Measurements from ENCODE around the gene MAP6D1. TPM values are rescaled to one million over a fixed set of nuclear protein-coding genes. Genes with fewer than 3 reads are reported as not detected.

MAP6D1 gene
- 12.4 and 12.6 TPM in 2 replicates for total RNA-seq (2014; rRNA removed)
- Bru-seq, nascent RNA: not detected
- BruChase-seq, experiment 1, labeled RNA remaining after a 6-hour chase: percentile 11 among the genes with signal in this experiment
- percentile 31 among the genes with signal in this experiment for BruChase-seq, experiment 2, labeled RNA remaining after a 2-hour chase
- long read RNA-seq, transcript MAP6D1-201 (3 exons, 2,111 nt): major isoform, 8 of 10 reads
- long read RNA-seq, partial matches to known transcripts: 0 of 10 reads
- long read RNA-seq, other reads (novel, unspliced or antisense): 1 of 10 reads

DNA sequence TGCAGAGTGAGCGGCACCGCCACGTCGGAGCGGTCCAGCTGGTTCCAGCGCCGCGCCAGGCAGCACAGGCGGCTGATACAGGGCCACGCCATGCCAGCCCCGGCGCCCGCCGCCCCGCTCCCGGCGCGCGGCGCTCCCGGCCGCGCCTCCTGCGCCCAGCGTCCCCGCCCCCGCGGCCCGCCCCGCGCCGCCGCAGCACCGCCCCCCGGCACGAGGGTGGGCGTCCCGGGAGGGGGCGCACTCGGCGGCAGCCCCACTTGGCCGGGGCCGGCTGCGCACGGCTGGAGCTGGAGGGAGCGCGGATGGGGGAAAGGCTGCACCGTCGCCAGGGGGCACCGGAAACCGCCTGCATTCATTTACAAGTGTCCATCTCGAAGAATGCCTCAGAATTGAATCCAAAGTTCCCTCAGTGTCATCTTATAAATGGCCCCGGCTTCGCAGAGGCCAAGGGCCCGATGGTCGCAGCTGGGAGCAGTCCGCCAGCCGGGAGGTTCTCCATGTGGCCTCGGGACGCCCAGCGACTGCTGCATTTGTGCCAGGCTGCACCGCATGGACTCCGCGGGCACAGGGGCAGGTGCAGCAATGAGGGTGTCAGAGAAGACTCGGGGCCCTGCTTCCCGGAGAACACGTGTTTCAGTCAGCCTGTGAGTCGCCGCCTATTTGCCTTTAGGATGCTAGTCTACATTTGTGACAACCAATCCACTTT, at the start of gene MAP6D1:
Gene MAP6D1 (minus strand): TSS at position 122 of the 706 bp plus-strand sequence. CDS start 30 bp downstream, at position 92.
- H4K20me1 ChIP-seq (ENCODE audit: low read length): no peaks in the 10 kb centered on the region
- H3K4me1 ChIP-seq (ENCODE audit: insufficient read depth, low read length): peaks cover 8% of the 10 kb centered on the region
- peak within 1 kb of the TSS; percentile 90 for H2AFZ ChIP-seq (ENCODE audit: low read length)
- no peak within 1 kb of the TSS for H3K27ac ChIP-seq (ENCODE audit: low read length)
- H3K9me2 ChIP-seq (replicated peaks; ENCODE audit: low read length): no peaks in the 10 kb centered on the region
- no TSS peak for BruUV-seq (replicated peaks)
- DNase-seq (peak; percentile 54), ATAC-seq (peak; percentile 70)
- intact Hi-C loops (cut with micrococcal nuclease): loop anchor here (1.0 to 2.0 kb wide), 2 partner anchors 19 to 59 kb away; partner anchors contain the start of gene PARL
- ChIA-PET POLR2A (ENCODE audit: unreplicated experiment) (no interaction called here), CTCF (interaction anchor here (0.5 kb wide), 2 partner anchors 30 to 128 kb away, joined by 3 to 4 read pairs; partner anchors contain the start of gene YEATS2)
- peaks cover 6% of the 10 kb centered on the region for H3F3A ChIP-seq (ENCODE audit: low read length, unreplicated experiment)
- no peaks in the 10 kb centered on the region for H3K79me2 ChIP-seq (ENCODE audit: low read length)
- peak within 1 kb of the TSS; percentile 92 for H3K4me3 ChIP-seq (ENCODE audit: low read length)
- H3K36me3 ChIP-seq (ENCODE audit: low read depth, low read length): peaks cover 9% of the 10 kb centered on the region; the same call in 1 of the 2 replicates
- H3K27me3 ChIP-seq (ENCODE audit: low read length): no peaks in the 10 kb centered on the region
- H3K4me2 ChIP-seq (ENCODE audit: low read length): peak within 1 kb of the TSS; percentile 96
- H3K9ac ChIP-seq (ENCODE audit: low read length): peak within 1 kb of the TSS; percentile 56; the same call in 1 of the 2 replicates
- no peaks in the 10 kb centered on the region for H3K9me3 ChIP-seq (ENCODE audit: low read length)
- no peak for TF ChIP-seq EZH2phosphoT487 (IDR thresholded peaks at IDR 0.05; ENCODE audit: borderline replicate concordance, low read length)
- peak; percentile 46 for TF ChIP-seq CTCF (conservative IDR thresholded peaks at IDR 0.05; ENCODE audit: low read depth, low read length)
- TF ChIP-seq EZH2 (IDR thresholded peaks at IDR 0.05; ENCODE audit: low read length, unreplicated experiment): no peak

DNA sequence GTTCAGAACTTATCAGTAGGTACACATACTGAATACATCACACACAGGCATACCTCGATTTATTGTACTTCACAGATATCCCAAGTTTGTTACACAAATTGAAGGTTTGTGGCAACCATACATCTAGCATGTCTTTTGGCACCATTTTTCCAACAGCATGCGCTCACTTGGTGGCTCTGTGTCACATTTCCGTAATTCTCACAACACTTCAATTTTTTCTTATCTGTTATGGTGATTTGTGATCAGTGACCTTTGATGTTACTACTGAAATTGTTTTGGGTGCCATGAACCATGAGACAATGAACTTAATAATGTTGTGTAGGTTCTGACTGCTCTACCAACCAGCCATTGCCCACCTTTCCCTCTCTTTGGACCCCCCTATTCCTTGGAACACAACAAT, 48.5 kb upstream of the MAP6D1 start:
- Histone ChIP-seq H3K79me2 (ENCODE audit: low read length) (peaks cover 95% of the 10 kb centered on the region), H3K9me3 (ENCODE audit: low read length) (no peaks in the 10 kb centered on the region), H3K27me3 (ENCODE audit: low read length) (no peaks in the 10 kb centered on the region), H3F3A (ENCODE audit: low read length, unreplicated experiment) (no peaks in the 10 kb centered on the region), H3K4me2 (ENCODE audit: low read length) (no peak overlapping the region), H3K9ac (ENCODE audit: low read length) (no peak overlapping the region), H3K4me1 (ENCODE audit: insufficient read depth, low read length) (no peaks in the 10 kb centered on the region), H2AFZ (ENCODE audit: low read length) (no peak overlapping the region), H3K4me3 (ENCODE audit: low read length) (no peak overlapping the region), H3K36me3 (ENCODE audit: low read depth, low read length) (peaks cover 8% of the 10 kb centered on the region; the same call in 1 of the 2 replicates), H3K9me2 (replicated peaks; ENCODE audit: low read length) (no peaks in the 10 kb centered on the region), H4K20me1 (ENCODE audit: low read length) (0 out of 2 replicates have a peak, but pooled peaks cover 4% of the 10 kb centered on the region), H3K27ac (ENCODE audit: low read length) (no peak overlapping the region)
- no peak for TF ChIP-seq CTCF (conservative IDR thresholded peaks at IDR 0.05; ENCODE audit: low read depth, low read length)
- CTCF ChIA-PET: no interaction called here
- DNase-seq (no peak), ATAC-seq (no peak)
- POLR2A ChIA-PET (ENCODE audit: unreplicated experiment): no interaction called here
- intact Hi-C loops (cut with micrococcal nuclease): no loop called here
- BruUV-seq (replicated peaks): no TSS peak

- no TSS peak for BruUV-seq (replicated peaks)
- ChIA-PET CTCF (no interaction called here), POLR2A (ENCODE audit: unreplicated experiment) (no interaction called here)
- no peaks in the 10 kb centered on the region for H4K20me1 ChIP-seq (ENCODE audit: low read length)
- no peaks in the 10 kb centered on the region for H3K9me2 ChIP-seq (replicated peaks; ENCODE audit: low read length)
- H3K4me1 ChIP-seq (ENCODE audit: insufficient read depth, low read length): no peaks in the 10 kb centered on the region
- no peak for TF ChIP-seq EZH2 (IDR thresholded peaks at IDR 0.05; ENCODE audit: low read length, unreplicated experiment)
- TF ChIP-seq EZH2phosphoT487 (IDR thresholded peaks at IDR 0.05; ENCODE audit: borderline replicate concordance, low read length): no peak
- TF ChIP-seq CTCF (conservative IDR thresholded peaks at IDR 0.05; ENCODE audit: low read depth, low read length): no peak
- ATAC-seq: no peak
- H3K36me3 ChIP-seq (ENCODE audit: low read depth, low read length): peaks cover 7% of the 10 kb centered on the region; the same call in 1 of the 2 replicates
- H3K79me2 ChIP-seq (ENCODE audit: low read length): peaks cover 82% of the 10 kb centered on the region
- H3K27me3 ChIP-seq (ENCODE audit: low read length): no peaks in the 10 kb centered on the region
- H3F3A ChIP-seq (ENCODE audit: low read length, unreplicated experiment): no peaks in the 10 kb centered on the region
- H3K4me3 ChIP-seq (ENCODE audit: low read length): no peak overlapping the region
- H3K27ac ChIP-seq (ENCODE audit: low read length): no peak overlapping the region
- no peak overlapping the region for H2AFZ ChIP-seq (ENCODE audit: low read length)
- intact Hi-C loops (cut with micrococcal nuclease): no loop called here
- DNase-seq: no peak
- no peak overlapping the region for H3K4me2 ChIP-seq (ENCODE audit: low read length)
- no peak overlapping the region for H3K9ac ChIP-seq (ENCODE audit: low read length)
- no peaks in the 10 kb centered on the region for H3K9me3 ChIP-seq (ENCODE audit: low read length)
Observed at GRCh38 chr3:183871541-183871940, 46.2 kb upstream of the MAP6D1 start.

Measured in PC-3 (cell line).